SK-N-SH (cell line): ENCODE results near the gene ZCCHC17. TPM values are rescaled to one million over a fixed set of nuclear protein-coding genes. Genes with fewer than 3 reads are reported as not detected.
A peak's percentile ranks its signal among the peaks of the same experiment; 100 is the strongest.

Source experiments
- CTCF ChIA-PET: fragments of 300-600, 350-600 bp; formaldehyde crosslinking; extraction: SDS; loops from one replicate; lab custom pipeline; 2021; lab: Yijun Ruan, JAX
- POLR2A ChIA-PET: fragments of 350-600 bp; sonication (Branson Sonifier 250); formaldehyde crosslinking; extraction: SDS; loops from one replicate; lab custom pipeline; 2020; ENCODE audit warnings: antibody characterized with exemption, inconsistent platforms; lab: Yijun Ruan, JAX
- DNase-seq: peaks from one replicate; pipeline ENCODE4 v3.0.0; 2012
- H2AFZ ChIP-seq: fragments of 200-600 bp; sonication (generic); 2 replicates; pipeline ENCODE4 v1.8.1; 2016; ENCODE audit warnings: antibody characterized with exemption, mild to moderate bottlenecking, low read depth
- H3F3A ChIP-seq: fragments of 200-600 bp; sonication (generic); replicated peaks from 2 replicates; pipeline ENCODE3; 2016; ENCODE audit warnings: antibody characterized with exemption, mild to moderate bottlenecking; ENCODE audit not compliant: insufficient read depth
- H3K27ac ChIP-seq, 2 experiments: fragments of 200-500 bp in 1 of 2; fragments of 200-600 bp in 1 of 2; sonication (Bioruptor generic) in 1 of 2; sonication (generic), shearing (Covaris generic) in 1 of 2; 2 replicates each; pipeline versions ENCODE4 v1.5.1 to v1.6.1; 2014 to 2016; ENCODE audit warnings: low read depth in 2 of 2, inconsistent platforms in 1 of 2, low read length in 1 of 2, mild to moderate bottlenecking in 1 of 2, mixed read lengths in 1 of 2
- H3K27me3 ChIP-seq: fragments of 200-600 bp; sonication (generic), shearing (Covaris generic); 2 replicates; pipeline ENCODE4 v1.6.1; 2016; ENCODE audit warnings: mixed run types; ENCODE audit not compliant: insufficient read depth
- H3K36me3 ChIP-seq, 2 experiments: fragments of 200-500 bp in 1 of 2; fragments of 200-600 bp in 1 of 2; sonication (Bioruptor generic) in 1 of 2; sonication (generic) in 1 of 2; replicated peaks in 1 of 2; 2 replicates each; pipeline versions ENCODE3 to v1.5.1; 2014 to 2016; ENCODE audit warnings: low read length in 1 of 2, mild to moderate bottlenecking in 1 of 2; ENCODE audit not compliant: insufficient read depth in 2 of 2, control insufficient read depth in 1 of 2
- H3K4me1 ChIP-seq, 2 experiments: fragments of 200-500 bp in 1 of 2; fragments of 200-600 bp in 1 of 2; sonication (Bioruptor generic) in 1 of 2; sonication (generic), shearing (Covaris generic) in 1 of 2; 2 replicates each; pipeline versions ENCODE4 v1.5.1 to v1.6.1; 2014 to 2016; ENCODE audit warnings: low read depth in 1 of 2, low read length in 1 of 2, mixed run types in 1 of 2; ENCODE audit not compliant: insufficient read depth in 2 of 2, control insufficient read depth in 1 of 2
- H3K4me2 ChIP-seq: fragments of 200-600 bp; sonication (generic), shearing (Covaris generic); 2 replicates; pipeline ENCODE4 v1.6.1; 2017; ENCODE audit warnings: mixed run types
- H3K4me3 ChIP-seq, 2 experiments: fragments of 200-500 bp in 1 of 2; fragments of 200-600 bp in 1 of 2; sonication (Bioruptor generic) in 1 of 2; sonication (generic), shearing (Covaris generic) in 1 of 2; 2 replicates each; pipeline versions ENCODE4 v1.5.1 to v1.8.1; 2014 to 2016; ENCODE audit warnings: low read depth in 2 of 2, inconsistent platforms in 1 of 2, low read length in 1 of 2, mild to moderate bottlenecking in 1 of 2, mixed read lengths in 1 of 2, moderate library complexity in 1 of 2
- H3K79me2 ChIP-seq: fragments of 200-600 bp; sonication (generic); 2 replicates; pipeline ENCODE4 v1.8.1; 2017; ENCODE audit warnings: mild to moderate bottlenecking; ENCODE audit not compliant: insufficient read depth
- H3K9ac ChIP-seq: fragments of 200-600 bp; sonication (generic); 2 replicates; pipeline ENCODE4 v1.6.1; 2017; ENCODE audit warnings: mixed run types
- H3K9me2 ChIP-seq: fragments of 200-600 bp; sonication (generic); 2 replicates; pipeline ENCODE4 v1.6.1; 2017; ENCODE audit warnings: mixed run types
- H3K9me3 ChIP-seq: fragments of 200-600 bp; sonication (generic); 2 replicates; pipeline ENCODE4 v1.6.1; 2017; ENCODE audit warnings: mixed run types, mild to moderate bottlenecking, moderate library complexity
- H4K20me1 ChIP-seq: fragments of 200-600 bp; sonication (generic); 2 replicates; pipeline ENCODE4 v1.6.1; 2017; ENCODE audit warnings: mild to moderate bottlenecking, mixed run types; ENCODE audit not compliant: insufficient read depth
- ELF1 ChIP-seq: IDR thresholded peaks from 2 replicates; pipeline ENCODE4 v1.4.0; 2012
- FOXM1 ChIP-seq: IDR thresholded peaks from 2 replicates; pipeline ENCODE4 v1.4.0; 2012; ENCODE audit warnings: low read depth, mild to moderate bottlenecking
- GABPA ChIP-seq: IDR thresholded peaks from 2 replicates; pipeline ENCODE4 v1.4.0; 2012; ENCODE audit warnings: low read depth, mild to moderate bottlenecking
- JUND ChIP-seq: IDR thresholded peaks from 2 replicates; pipeline ENCODE4 v1.4.0; 2012
- MEF2A ChIP-seq: IDR thresholded peaks from 2 replicates; pipeline ENCODE4 v1.4.0; 2012; ENCODE audit warnings: low read depth, borderline replicate concordance
- NFIC ChIP-seq: IDR thresholded peaks from 2 replicates; pipeline ENCODE4 v1.4.0; 2012; ENCODE audit warnings: borderline replicate concordance
- NRF1 ChIP-seq: IDR thresholded peaks from 2 replicates; pipeline ENCODE4 v1.6.1; 2012; ENCODE audit warnings: low read depth, mild to moderate bottlenecking, low read length
- RXRA ChIP-seq: IDR thresholded peaks from 2 replicates; pipeline ENCODE4 v1.4.0; 2012; ENCODE audit warnings: low read depth, mild to moderate bottlenecking, borderline replicate concordance
- TAF1 ChIP-seq: IDR thresholded peaks from 2 replicates; pipeline ENCODE4 v1.6.1; 2012; ENCODE audit warnings: low read depth, mild to moderate bottlenecking, low read length, moderate library complexity, borderline replicate concordance
- WGBS: methylation state at CpG from one replicate; pipeline ENCODE4 v1.1.6; 2017; ENCODE audit warnings: low lambda C conversion rate; 5-methylcytosine and 5-hydroxymethylcytosine counted together
- polyA plus RNA-seq, 3 experiments: library from polyadenylated mRNA; depleted of rRNA; stranded (reverse); fragments of >200 nt; gene quantifications; 2 replicates each; pipeline ENCODE4 v1.2.3, GENCODE V29; 2012
- TF ChIP-seq, protein P1 (sequence below): IDR thresholded peaks from 2 replicates; pipeline ENCODE4; 2012
- TF ChIP-seq, protein P2 (sequence below): fragments of 150-350 bp; IDR thresholded peaks from 2 replicates; pipeline ENCODE4 v1.6.1; 2017; ENCODE audit warnings: antibody characterized with exemption, low read length, low read depth, borderline replicate concordance

The ZCCHC17 gene
- polyA plus RNA-seq, 1 of the 3 experiments (the other 2 are of a cell fraction), result 25.8 TPM

DNA sequence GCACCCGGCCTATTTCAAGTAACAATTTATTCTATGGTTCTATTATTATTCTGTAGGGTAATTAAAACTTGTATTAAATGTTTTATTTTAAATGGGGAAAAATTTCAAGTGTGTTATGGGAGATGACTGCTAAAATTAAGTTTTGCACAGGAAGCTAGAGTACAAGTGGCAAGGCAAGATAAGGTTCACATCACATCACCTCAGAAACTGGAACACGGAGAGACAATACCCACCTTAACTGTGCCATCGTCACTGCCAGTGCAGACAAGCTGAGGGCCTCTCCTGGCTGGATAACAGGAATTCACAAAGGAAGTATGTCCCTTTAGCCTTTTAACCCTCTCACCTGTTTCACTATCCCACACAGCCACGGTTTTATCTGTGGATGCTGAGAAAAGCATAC lies 7.8 kb upstream of the ZCCHC17 start (continued):
- no peak for TF ChIP-seq TAF1
- TF ChIP-seq, protein P1, sequence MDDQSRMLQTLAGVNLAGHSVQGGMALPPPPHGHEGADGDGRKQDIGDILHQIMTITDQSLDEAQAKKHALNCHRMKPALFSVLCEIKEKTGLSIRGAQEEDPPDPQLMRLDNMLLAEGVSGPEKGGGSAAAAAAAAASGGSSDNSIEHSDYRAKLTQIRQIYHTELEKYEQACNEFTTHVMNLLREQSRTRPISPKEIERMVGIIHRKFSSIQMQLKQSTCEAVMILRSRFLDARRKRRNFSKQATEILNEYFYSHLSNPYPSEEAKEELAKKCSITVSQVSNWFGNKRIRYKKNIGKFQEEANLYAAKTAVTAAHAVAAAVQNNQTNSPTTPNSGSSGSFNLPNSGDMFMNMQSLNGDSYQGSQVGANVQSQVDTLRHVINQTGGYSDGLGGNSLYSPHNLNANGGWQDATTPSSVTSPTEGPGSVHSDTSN, result no peak
- no peak for TF ChIP-seq RXRA
- TF ChIP-seq ELF1, result no peak
- TF ChIP-seq JUND, result no peak
- no peak for TF ChIP-seq NFIC

DNA sequence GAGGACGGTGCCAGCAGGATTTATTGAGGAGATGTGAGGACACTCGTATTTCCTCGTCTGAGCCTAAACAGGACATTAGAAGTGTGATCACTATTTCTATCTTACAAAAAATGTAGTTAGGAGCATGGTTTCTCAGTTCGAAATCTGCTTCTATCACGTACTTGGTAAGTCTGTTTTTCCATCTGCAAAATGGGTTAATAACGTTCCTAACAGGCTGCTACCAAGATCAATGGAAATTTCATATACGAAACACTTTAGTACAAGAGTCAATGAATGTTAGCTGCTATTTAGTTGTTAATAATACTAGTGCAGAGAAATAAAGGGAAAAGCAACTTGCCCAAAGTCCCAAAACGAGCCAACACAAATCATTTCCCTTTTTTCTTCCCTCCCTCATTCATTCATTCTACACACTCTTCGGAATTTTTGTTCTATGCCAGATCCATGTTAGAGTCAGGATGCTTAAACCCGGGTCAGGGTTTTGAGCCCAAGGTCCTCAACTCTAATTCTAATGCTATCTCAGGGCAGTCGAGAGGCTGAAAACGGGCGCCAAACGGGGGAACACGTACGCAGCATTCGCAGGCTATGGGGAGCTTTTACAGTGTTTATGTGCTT lies 852 bp upstream of the ZCCHC17 start:
- H4K20me1 ChIP-seq, result no peaks in the 10 kb centered on the region
- CTCF ChIA-PET, result interaction anchor here (1.7 to 3.0 kb wide), 2 partner anchors 111 to 115 kb away, joined by 8 to 30 read pairs; no protein-coding TSS in a partner anchor
- H3K9me2 ChIP-seq, result no peaks in the 10 kb centered on the region
- H3K4me1 ChIP-seq, result peaks cover 5 to 16% of the 10 kb centered on the region in 2 experiments; a peak in 2 of 4 replicates
- DNase-seq, result no peak
- H3K27me3 ChIP-seq, result no peaks in the 10 kb centered on the region
- 14% methylated on average over 17 of the region's 17 CpGs for WGBS
- H3K9ac ChIP-seq, result peak overlapping the region; percentile 91
- H3K4me3 ChIP-seq, result peak overlapping the region; percentile 88 to 95
- no peaks in the 10 kb centered on the region for H3F3A ChIP-seq
- peak overlapping the region; percentile 78 for H3K4me2 ChIP-seq
- H3K36me3 ChIP-seq, result peaks cover 14 to 16% of the 10 kb centered on the region in 2 experiments
- H3K79me2 ChIP-seq, result peaks cover 77% of the 10 kb centered on the region
- peak overlapping the region; percentile 60 to 78 for H3K27ac ChIP-seq
- no peak for TF ChIP-seq GABPA
- TF ChIP-seq, protein P2, sequence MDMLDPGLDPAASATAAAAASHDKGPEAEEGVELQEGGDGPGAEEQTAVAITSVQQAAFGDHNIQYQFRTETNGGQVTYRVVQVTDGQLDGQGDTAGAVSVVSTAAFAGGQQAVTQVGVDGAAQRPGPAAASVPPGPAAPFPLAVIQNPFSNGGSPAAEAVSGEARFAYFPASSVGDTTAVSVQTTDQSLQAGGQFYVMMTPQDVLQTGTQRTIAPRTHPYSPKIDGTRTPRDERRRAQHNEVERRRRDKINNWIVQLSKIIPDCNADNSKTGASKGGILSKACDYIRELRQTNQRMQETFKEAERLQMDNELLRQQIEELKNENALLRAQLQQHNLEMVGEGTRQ, result no peak
- no peak for TF ChIP-seq FOXM1
- TF ChIP-seq NRF1, result no peak
- TF ChIP-seq ELF1, result no peak
- TF ChIP-seq MEF2A, result no peak
- POLR2A ChIA-PET, result interaction anchor here (0.5 to 1.3 kb wide), 6 partner anchors 17 to 106 kb away, joined by 3 to 4 read pairs (median 3); partner anchors contain the start of gene NKAIN1
- peak overlapping the region; percentile 77 for H2AFZ ChIP-seq
- no peaks in the 10 kb centered on the region for H3K9me3 ChIP-seq
